Measurements from ENCODE around the gene MTHFS.

DNA sequence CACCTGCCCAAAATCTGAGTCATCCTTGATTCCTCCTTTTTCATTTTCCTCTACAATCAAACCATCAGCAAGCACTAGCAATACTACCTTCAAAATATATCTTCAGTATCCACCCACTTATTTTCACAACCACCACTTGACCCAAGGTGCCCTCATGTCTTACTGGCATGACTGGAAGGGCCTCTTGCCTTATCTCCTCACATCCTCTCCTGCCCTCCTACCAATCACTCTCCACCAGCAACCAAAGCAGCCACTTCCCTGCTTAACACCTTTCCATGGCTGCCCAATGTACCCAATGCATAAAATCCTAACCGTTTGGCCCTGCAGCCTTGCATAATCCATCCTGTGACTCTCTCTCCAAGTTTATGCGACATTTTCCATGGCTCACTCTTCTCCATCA, 76.0 kb downstream of the MTHFS start:
- no peak for TF ChIP-seq SP1 (IDR thresholded peaks at IDR 0.05)
- TF ChIP-seq FOXK2 (IDR thresholded peaks at IDR 0.05): no peak
- no peak for TF ChIP-seq NFRKB (IDR thresholded peaks at IDR 0.05)
- TF ChIP-seq CTBP1 (IDR thresholded peaks at IDR 0.05; ENCODE audit: borderline replicate concordance): no peak
- TF ChIP-seq, protein P1, sequence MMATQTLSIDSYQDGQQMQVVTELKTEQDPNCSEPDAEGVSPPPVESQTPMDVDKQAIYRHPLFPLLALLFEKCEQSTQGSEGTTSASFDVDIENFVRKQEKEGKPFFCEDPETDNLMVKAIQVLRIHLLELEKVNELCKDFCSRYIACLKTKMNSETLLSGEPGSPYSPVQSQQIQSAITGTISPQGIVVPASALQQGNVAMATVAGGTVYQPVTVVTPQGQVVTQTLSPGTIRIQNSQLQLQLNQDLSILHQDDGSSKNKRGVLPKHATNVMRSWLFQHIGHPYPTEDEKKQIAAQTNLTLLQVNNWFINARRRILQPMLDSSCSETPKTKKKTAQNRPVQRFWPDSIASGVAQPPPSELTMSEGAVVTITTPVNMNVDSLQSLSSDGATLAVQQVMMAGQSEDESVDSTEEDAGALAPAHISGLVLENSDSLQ (IDR thresholded peaks at IDR 0.05): no peak
- TF ChIP-seq FOXM1 (IDR thresholded peaks at IDR 0.05; ENCODE audit: borderline replicate concordance): no peak

All from HEK293T (cell line).